HG03442 (cell line): ENCODE data around the gene COL8A1.

Experiments
- ATAC-seq: cut with Tn5 transposase; IDR thresholded peaks from one replicate; pipeline ENCODE4 v1.9.1; 2021; ENCODE audit warnings: mild to moderate bottlenecking, moderate library complexity; ENCODE audit not compliant: unreplicated experiment

COL8A1 gene

GRCh38 chr3:99753268-99753975, 115.0 kb downstream of the COL8A1 start:
- ATAC-seq, result peak; percentile 88

GRCh38 chr3:99755831-99756230, 117.4 kb downstream of the COL8A1 start:
- no peak for ATAC-seq

- ATAC-seq, result no peak
Observed at GRCh38 chr3:99757966-99758365, 119.6 kb downstream of the COL8A1 start.

GRCh38 chr3:99758502-99759177, 120.2 kb downstream of the COL8A1 start:
- ATAC-seq, result no peak

GRCh38 chr3:99760031-99760430, 121.6 kb downstream of the COL8A1 start:
- ATAC-seq, result no peak

- ATAC-seq, result no peak
Observed at GRCh38 chr3:99760629-99761028, 122.2 kb downstream of the COL8A1 start.

- no peak for ATAC-seq
Observed at GRCh38 chr3:99761415-99762165, 123.2 kb downstream of the COL8A1 start.

GRCh38 chr3:99762901-99763300, 124.5 kb downstream of the COL8A1 start:
- ATAC-seq, result no peak

GRCh38 chr3:99764377-99764776, 126.0 kb downstream of the COL8A1 start:
- ATAC-seq, result no peak

- no peak for ATAC-seq
Observed at GRCh38 chr3:99765042-99765942, 126.9 kb downstream of the COL8A1 start.

- no peak for ATAC-seq
Observed at GRCh38 chr3:99767291-99767690, 128.9 kb downstream of the COL8A1 start.

- no peak for ATAC-seq
Observed at GRCh38 chr3:99768126-99768525, 129.7 kb downstream of the COL8A1 start.

GRCh38 chr3:99768808-99769501, 130.6 kb downstream of the COL8A1 start:
- ATAC-seq, result no peak

GRCh38 chr3:99772171-99772570, 133.8 kb downstream of the COL8A1 start:
- no peak for ATAC-seq

GRCh38 chr3:99772671-99773070, 134.3 kb downstream of the COL8A1 start:
- ATAC-seq, result no peak

GRCh38 chr3:99774467-99774866, 136.1 kb downstream of the COL8A1 start:
- ATAC-seq, result peak; percentile 99

GRCh38 chr3:99776516-99777209, 138.3 kb downstream of the COL8A1 start:
- ATAC-seq, result no peak

GRCh38 chr3:99777210-99777549, 138.8 kb downstream of the COL8A1 start:
- no peak for ATAC-seq

GRCh38 chr3:99777708-99778107, 139.3 kb downstream of the COL8A1 start:
- no peak for ATAC-seq

GRCh38 chr3:99780749-99781148, 142.4 kb downstream of the COL8A1 start:
- ATAC-seq, result no peak
